Keratinocyte (primary cell): ENCODE results near the gene LHX5. TPM values are rescaled to one million over a fixed set of nuclear protein-coding genes. Genes with fewer than 3 reads are reported as not detected.

ENCODE experiments used
- DNase-seq: peaks from one replicate; pipeline ENCODE4 v3.0.0-alpha.2; 2011; ENCODE audit warnings: low read depth, missing footprints, low spot score
- FAIRE-seq: peaks from 2 replicates; lab custom pipeline; 2011; peaks lifted over from hg19 to GRCh38; lab: Jason Lieb, UNC
- H2AFZ ChIP-seq: 2 replicates; pipeline ENCODE4 v1.6.0; 2012; ENCODE audit warnings: low read length, control low read depth, inconsistent platforms; ENCODE audit not compliant: control insufficient read depth
- H3K27ac ChIP-seq: 2 replicates; pipeline ENCODE4 v1.5.1; 2011; ENCODE audit warnings: low read length; ENCODE audit not compliant: control insufficient read depth, insufficient read depth
- H3K27me3 ChIP-seq: 3 replicates; pipeline ENCODE4 v1.6.0; 2011; ENCODE audit warnings: low read length; ENCODE audit not compliant: control insufficient read depth, insufficient read depth; ENCODE audit errors: extremely low read depth
- H3K36me3 ChIP-seq, 2 experiments: 2 replicates in 1 of 2; 3 replicates in 1 of 2; pipeline ENCODE4 v1.5.1; 2011; ENCODE audit warnings: low read length in 2 of 2, mild to moderate bottlenecking in 1 of 2; ENCODE audit not compliant: control insufficient read depth in 2 of 2, insufficient read depth in 2 of 2; ENCODE audit errors: extremely low read depth in 1 of 2
- H3K4me1 ChIP-seq: 3 replicates; pipeline ENCODE4 v1.5.1; 2011; ENCODE audit warnings: low read length; ENCODE audit not compliant: control insufficient read depth, insufficient read depth; ENCODE audit errors: extremely low read depth
- H3K4me2 ChIP-seq: 3 replicates; pipeline ENCODE4 v1.6.0; 2011; ENCODE audit warnings: low read depth, low read length; ENCODE audit not compliant: control insufficient read depth, insufficient read depth; ENCODE audit errors: extremely low read depth
- H3K4me3 ChIP-seq, 3 experiments: fragments of 200-600 bp in 1 of 3; sonication (generic) in 1 of 3; 2 replicates in 2 of 3; 3 replicates in 1 of 3; pipeline ENCODE4 v1.5.1; 2011 to 2016; ENCODE audit warnings: low read length in 3 of 3, mild to moderate bottlenecking in 3 of 3, control low read depth in 2 of 3, inconsistent platforms in 1 of 3, low read depth in 1 of 3, mixed read lengths in 1 of 3, mixed run types in 1 of 3, moderate library complexity in 1 of 3; ENCODE audit not compliant: control insufficient read depth in 2 of 3, insufficient read depth in 2 of 3; ENCODE audit errors: extremely low read depth in 1 of 3
- H3K79me2 ChIP-seq: 2 replicates; pipeline ENCODE4 v1.6.0; 2012; ENCODE audit warnings: low read length; ENCODE audit not compliant: control insufficient read depth, insufficient read depth
- H3K9ac ChIP-seq: 3 replicates; pipeline ENCODE4 v1.6.0; 2011; ENCODE audit warnings: low read length; ENCODE audit not compliant: control insufficient read depth, insufficient read depth; ENCODE audit errors: extremely low read depth
- H3K9me1 ChIP-seq: 3 replicates; pipeline ENCODE4 v1.6.0; 2011; ENCODE audit warnings: low read length; ENCODE audit not compliant: control insufficient read depth, insufficient read depth; ENCODE audit errors: extremely low read depth
- H3K9me3 ChIP-seq: 2 replicates; pipeline ENCODE4 v1.5.1; 2012; ENCODE audit warnings: low read depth, low read length; ENCODE audit not compliant: control insufficient read depth
- H4K20me1 ChIP-seq: 3 replicates; pipeline ENCODE4 v1.6.0; 2011; ENCODE audit warnings: low read length; ENCODE audit not compliant: control insufficient read depth, insufficient read depth; ENCODE audit errors: extremely low read depth
- CTCF ChIP-seq, 3 experiments: IDR thresholded peaks in 1 of 3; conservative IDR thresholded peaks in 1 of 3; optimal IDR thresholded peaks in 1 of 3; 2 replicates in 2 of 3; 3 replicates in 1 of 3; pipeline versions ENCODE3 to v1.5.1; 2011; ENCODE audit warnings: low read length in 3 of 3, mild to moderate bottlenecking in 3 of 3, moderate library complexity in 2 of 3, control low read depth in 1 of 3, inconsistent platforms in 1 of 3; ENCODE audit not compliant: insufficient read depth in 2 of 3; ENCODE audit errors: extremely low read depth in 1 of 3
- EZH2 ChIP-seq: IDR thresholded peaks from one replicate; pipeline ENCODE4 v1.6.1; 2012; ENCODE audit warnings: inconsistent platforms, mild to moderate bottlenecking, low read length, moderate library complexity
- dilution Hi-C: fragments of 300-500 bp; cut with MboI; formaldehyde crosslinking; loops from one replicate; pipeline ENCODE4 v1.7.0; 2020; ENCODE audit warnings: low sequenced_read_pairs; ENCODE audit not compliant: extremely low pct_ligation_motif_present
- polyA plus RNA-seq, 5 experiments: library from polyadenylated mRNA; depleted of rRNA in 3 of 5; stranded (reverse) in 3 of 5; stranded (forward) in 1 of 5; unstranded in 1 of 5; fragments of >200 nt; gene quantifications; 1 replicate in 1 of 5; 2 replicates in 3 of 5; 3 replicates in 1 of 5; pipeline versions ENCODE4 v1.2.1 to v1.2.3, GENCODE V29; 2011 to 2012; ENCODE audit warnings: missing spikeins in 2 of 5, low read depth in 1 of 5, low replicate concordance in 1 of 5

The LHX5 gene
- polyA plus RNA-seq, 1 donor (not counting 4 experiments of a cell fraction or from before 2014, with no cell fraction given) = 0.04 TPM

DNA sequence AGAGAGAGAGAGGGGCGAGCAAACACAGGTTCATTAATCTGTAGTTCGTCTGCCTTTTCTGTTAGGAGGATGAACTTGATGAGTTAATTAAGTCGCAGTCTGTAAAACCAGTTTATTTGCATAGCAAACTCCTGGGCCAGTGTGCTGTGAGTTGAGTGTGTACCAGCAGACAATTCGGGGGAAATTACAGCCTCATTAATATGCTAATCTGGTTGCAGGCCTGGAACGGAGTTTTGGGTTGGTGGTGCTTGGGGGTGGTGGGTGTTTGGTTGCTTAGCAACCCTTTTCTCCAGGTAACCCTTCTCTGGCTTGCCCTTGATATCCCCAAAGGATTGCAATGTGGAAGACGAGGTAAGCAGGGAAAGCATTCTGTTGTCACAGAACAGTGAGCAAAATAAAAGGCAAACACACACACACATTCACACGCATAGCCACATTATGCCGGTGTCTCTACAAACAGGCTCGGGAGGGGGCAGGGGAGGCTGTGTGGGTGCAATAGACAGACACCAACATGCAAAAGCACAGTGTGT is 29.2 kb upstream of the LHX5 start:
- no peak for TF ChIP-seq EZH2
- TF ChIP-seq CTCF (optimal IDR thresholded peaks at IDR 0.05 in 1 of 3, IDR thresholded peaks at IDR 0.05 in 1 of 3, conservative IDR thresholded peaks at IDR 0.05 in 1 of 3; ENCODE audit: extremely low read depth in 1 of 3, insufficient read depth in 2 of 3, low read length in 3 of 3) = no peak
- no peaks in the 10 kb centered on the region for H3K9me3 ChIP-seq
- H3K27ac ChIP-seq = no peak overlapping the region
- H4K20me1 ChIP-seq = no peaks in the 10 kb centered on the region
- H3K9ac ChIP-seq = no peak overlapping the region
- no peak overlapping the region for H2AFZ ChIP-seq
- H3K4me3 ChIP-seq = no peak overlapping the region
- dilution Hi-C loops = no loop called here
- DNase-seq (no peak), FAIRE-seq (no peak)
- no peaks in the 10 kb centered on the region for H3K79me2 ChIP-seq
- no peaks in the 10 kb centered on the region for H3K9me1 ChIP-seq
- H3K27me3 ChIP-seq = peaks cover 6% of the 10 kb centered on the region
- H3K36me3 ChIP-seq = no peaks in the 10 kb centered on the region
- H3K4me1 ChIP-seq = no peaks in the 10 kb centered on the region
- H3K4me2 ChIP-seq = no peak overlapping the region

DNA sequence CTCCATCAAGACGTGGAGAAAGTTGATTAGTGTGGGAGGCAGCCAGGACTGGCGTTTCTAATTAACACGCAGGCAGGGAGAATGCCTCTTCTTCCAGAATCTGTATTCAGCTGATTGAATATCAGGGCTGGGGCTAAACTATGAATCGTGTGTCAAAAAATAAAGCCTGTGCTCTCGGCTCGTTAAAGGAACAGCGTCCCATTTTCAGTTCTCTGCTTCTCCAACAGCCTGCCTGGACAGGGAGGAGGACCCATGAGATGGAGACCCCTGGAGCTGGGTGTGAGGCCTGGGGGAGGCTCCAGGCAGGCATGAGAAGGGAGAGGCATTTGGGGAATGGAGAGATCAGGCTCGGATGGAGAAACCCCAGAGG is 28.6 kb upstream of the LHX5 start:
- Histone ChIP-seq H3K36me3 (no peaks in the 10 kb centered on the region), H3K27me3 (peaks cover 6% of the 10 kb centered on the region), H3K9ac (no peak overlapping the region), H3K4me2 (no peak overlapping the region), H3K4me3 (no peak overlapping the region), H3K4me1 (no peaks in the 10 kb centered on the region), H2AFZ (no peak overlapping the region), H3K9me1 (no peaks in the 10 kb centered on the region), H3K27ac (no peak overlapping the region), H4K20me1 (no peaks in the 10 kb centered on the region), H3K79me2 (no peaks in the 10 kb centered on the region), H3K9me3 (no peaks in the 10 kb centered on the region)
- dilution Hi-C loops = no loop called here
- DNase-seq (no peak), FAIRE-seq (no peak)
- TF ChIP-seq EZH2 (no peak), CTCF (optimal IDR thresholded peaks at IDR 0.05 in 1 of 3, IDR thresholded peaks at IDR 0.05 in 1 of 3, conservative IDR thresholded peaks at IDR 0.05 in 1 of 3; ENCODE audit: extremely low read depth in 1 of 3, insufficient read depth in 2 of 3, low read length in 3 of 3) (no peak)
